ENCODE results near the gene TMOD4.

Gene TMOD4

GRCh38 chr1:151175041-151175741 lies 590 bp downstream of the TMOD4 start:
- DNase-seq (ENCODE audit: low spot score): no peak

GRCh38 chr1:151171190-151171589 lies 4.6 kb downstream of the TMOD4 start:
- DNase-seq (ENCODE audit: low spot score): no peak

GRCh38 chr1:151167116-151167515 lies 8.7 kb downstream of the TMOD4 start:
- no peak for DNase-seq (ENCODE audit: low spot score)

GRCh38 chr1:151166505-151166956 lies 9.2 kb downstream of the TMOD4 start:
- DNase-seq (ENCODE audit: low spot score): no peak

- DNase-seq (ENCODE audit: low spot score): peak; percentile 97
Observed at GRCh38 chr1:151165738-151166504, 9.9 kb downstream of the TMOD4 start, which contains the start of the genes LYSMD1 and SCNM1. Gene LYSMD1, minus strand, starts transcription at chr1:151165902. Its CDS starts 644 bp downstream, at chr1:151165258. Gene SCNM1, plus strand, starts transcription at chr1:151166144. Its CDS starts 9 bp downstream, at chr1:151166153.

GRCh38 chr1:151165281-151165737 lies 10.5 kb downstream of the TMOD4 start:
- DNase-seq (ENCODE audit: low spot score): peak; percentile 75

GRCh38 chr1:151164732-151165280 lies 11.0 kb downstream of the TMOD4 start:
- no peak for DNase-seq (ENCODE audit: low spot score)

- DNase-seq (ENCODE audit: low spot score): no peak
Observed at GRCh38 chr1:151159373-151159772, 16.4 kb downstream of the TMOD4 start.

- no peak for DNase-seq (ENCODE audit: low spot score)
Observed at GRCh38 chr1:151158751-151159251, 17.0 kb downstream of the TMOD4 start.

GRCh38 chr1:151158326-151158725 lies 17.5 kb downstream of the TMOD4 start:
- no peak for DNase-seq (ENCODE audit: low spot score)

GRCh38 chr1:151157067-151157531 lies 18.7 kb downstream of the TMOD4 start:
- no peak for DNase-seq (ENCODE audit: low spot score)

- DNase-seq (ENCODE audit: low spot score): no peak
Observed at GRCh38 chr1:151156515-151156819, 19.3 kb downstream of the TMOD4 start, which contains the start of gene TNFAIP8L2. Gene TNFAIP8L2, plus strand, starts transcription at chr1:151156649. Its CDS starts 2,049 bp downstream, at chr1:151158698.

- no peak for DNase-seq (ENCODE audit: low spot score)
Observed at GRCh38 chr1:151147665-151148064, 28.1 kb downstream of the TMOD4 start.

- DNase-seq (ENCODE audit: low spot score): no peak
Observed at GRCh38 chr1:151147132-151147503, 28.7 kb downstream of the TMOD4 start.

GRCh38 chr1:151146412-151147131 lies 29.2 kb downstream of the TMOD4 start, which contains the start of gene SEMA6C:
Gene SEMA6C, minus strand, starts transcription at chr1:151146631. Its CDS starts 4,010 bp downstream, at chr1:151142621.
- DNase-seq (ENCODE audit: low spot score): peak; percentile 95

- peak; percentile 55 for DNase-seq (ENCODE audit: low spot score)
Observed at GRCh38 chr1:151146072-151146411, 29.7 kb downstream of the TMOD4 start.

- DNase-seq (ENCODE audit: low spot score): peak; percentile 64
Observed at GRCh38 chr1:151145304-151146071, 30.3 kb downstream of the TMOD4 start.

- no peak for DNase-seq (ENCODE audit: low spot score)
Observed at GRCh38 chr1:151144474-151145303, 31.1 kb downstream of the TMOD4 start.

GRCh38 chr1:151143986-151144385 lies 31.8 kb downstream of the TMOD4 start:
- DNase-seq (ENCODE audit: low spot score): no peak

- DNase-seq (ENCODE audit: low spot score): no peak
Observed at GRCh38 chr1:151143057-151143435, 32.7 kb downstream of the TMOD4 start.

All from ecto neural progenitor cell (in vitro differentiated cells).